ENCODE measurements around the gene PLAAT1.

Gene PLAAT1

DNA sequence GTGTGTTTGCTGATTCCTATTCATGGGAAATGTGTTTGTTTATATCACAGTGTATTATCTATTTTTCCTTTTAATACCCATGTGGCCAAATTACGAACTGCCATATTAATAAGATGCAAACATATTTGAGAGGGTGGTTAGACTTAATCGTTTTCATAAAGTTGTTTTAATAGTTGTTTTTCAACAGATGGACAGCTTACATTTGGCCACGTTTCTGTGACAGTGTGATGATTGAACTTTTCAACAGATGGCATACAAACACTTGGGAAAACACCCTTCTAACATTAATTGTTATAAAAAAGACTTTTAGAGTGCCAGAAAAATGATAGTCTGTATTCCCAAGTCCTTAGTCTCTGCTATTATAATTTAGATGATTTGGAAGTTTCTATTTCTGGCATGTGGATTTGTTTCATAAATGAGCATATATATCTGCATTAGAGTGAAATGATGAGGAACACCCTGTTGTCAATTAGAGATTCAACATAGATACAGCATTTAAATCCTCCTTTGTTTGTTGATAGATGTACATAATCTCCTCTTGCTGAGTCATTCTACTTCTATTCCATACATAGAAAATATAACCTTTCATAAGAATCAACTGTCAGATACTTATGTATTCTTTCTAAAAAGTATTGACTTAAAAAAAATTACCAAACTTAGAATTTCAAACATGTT lies 13.1 kb downstream of the PLAAT1 start:
- no peak for DNase-seq

DNA sequence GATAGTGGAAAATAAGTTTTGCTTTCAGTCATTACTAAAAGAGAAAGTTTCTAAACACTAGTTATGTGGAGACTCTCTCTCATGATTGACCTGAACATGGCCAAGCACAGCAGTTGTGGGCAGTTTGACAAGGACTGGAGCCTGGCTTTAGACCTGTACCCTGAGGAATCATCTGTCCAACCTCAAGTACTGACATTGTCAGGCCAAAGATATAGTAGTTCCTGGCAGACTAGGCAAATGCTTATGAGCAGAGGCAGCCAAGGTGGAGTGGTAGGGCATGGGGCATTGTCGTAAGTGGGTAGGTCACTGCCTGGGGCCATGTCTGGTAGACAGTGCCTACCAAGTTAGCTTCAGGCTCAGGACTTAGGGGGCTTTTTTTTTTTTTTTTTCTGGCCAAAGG lies 20.9 kb downstream of the PLAAT1 start:
- no peak for DNase-seq

DNA sequence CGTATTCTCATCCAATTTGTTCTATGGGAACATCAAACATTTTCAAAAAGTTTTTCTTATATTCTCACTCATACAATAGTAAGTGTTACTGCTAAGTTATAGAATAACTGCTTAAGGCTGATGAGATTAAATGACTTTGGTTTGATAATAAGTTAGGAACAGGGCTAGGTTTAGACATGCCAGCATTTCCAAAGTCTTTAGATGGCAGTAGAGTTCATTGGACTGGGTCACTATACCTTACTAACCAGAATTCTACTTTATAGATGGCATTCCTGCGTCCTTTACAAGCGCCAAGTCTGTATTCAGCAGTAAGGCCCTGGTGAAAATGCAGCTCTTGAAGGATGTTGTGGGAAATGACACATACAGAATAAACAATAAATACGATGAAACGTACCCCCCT lies 21.7 kb downstream of the PLAAT1 start:
- DNase-seq: no peak

DNA sequence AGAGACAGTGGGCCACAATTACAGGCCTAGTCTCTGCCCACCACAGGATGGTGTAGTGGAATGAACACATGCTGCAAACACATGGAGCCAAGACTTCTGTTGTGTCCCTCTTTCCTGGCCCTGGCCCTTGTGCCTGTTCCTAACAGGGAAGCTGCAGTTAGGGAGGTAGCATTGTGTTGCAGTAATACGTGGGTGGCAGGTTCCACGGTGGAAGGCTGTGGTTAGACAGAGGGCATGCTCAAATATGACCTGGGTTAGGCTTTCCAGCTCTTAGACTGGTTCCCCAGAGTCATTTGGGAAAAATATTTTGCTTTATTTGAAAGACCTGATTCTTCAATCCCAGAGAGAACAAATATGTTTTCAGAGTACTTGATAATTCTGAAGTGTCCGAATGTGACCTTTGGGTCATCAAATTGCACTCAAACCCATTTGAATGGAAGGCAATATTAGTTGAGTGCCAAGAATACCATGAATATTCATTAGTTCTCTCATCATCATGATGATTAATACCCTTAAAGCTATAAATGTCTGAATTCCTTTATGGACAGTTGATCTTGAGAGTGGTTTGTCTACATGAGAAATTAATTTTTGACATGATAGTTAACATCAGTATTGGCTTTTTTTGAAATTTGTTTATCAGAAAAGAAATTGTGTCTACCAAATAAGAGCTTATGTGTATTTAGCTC lies 28.5 kb downstream of the PLAAT1 start:
- DNase-seq: no peak

DNA sequence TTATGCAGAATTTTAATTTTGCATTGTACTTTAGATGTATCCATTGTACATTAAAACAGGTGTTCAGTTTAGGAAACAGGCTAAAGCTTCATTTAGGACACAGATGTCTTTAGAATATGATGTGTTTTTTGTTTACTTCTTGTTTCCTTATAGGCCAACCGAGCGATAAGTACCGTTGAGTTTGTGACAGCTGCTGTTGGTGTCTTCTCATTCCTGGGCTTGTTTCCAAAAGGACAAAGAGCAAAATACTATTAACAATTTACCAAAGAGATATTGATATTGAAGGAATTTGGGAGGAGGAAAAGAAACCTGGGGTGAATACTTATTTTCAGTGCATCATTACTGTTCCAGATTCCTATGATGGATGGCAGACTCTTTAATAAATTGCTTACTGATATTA lies 29.4 kb downstream of the PLAAT1 start:
- DNase-seq: no peak

DNA sequence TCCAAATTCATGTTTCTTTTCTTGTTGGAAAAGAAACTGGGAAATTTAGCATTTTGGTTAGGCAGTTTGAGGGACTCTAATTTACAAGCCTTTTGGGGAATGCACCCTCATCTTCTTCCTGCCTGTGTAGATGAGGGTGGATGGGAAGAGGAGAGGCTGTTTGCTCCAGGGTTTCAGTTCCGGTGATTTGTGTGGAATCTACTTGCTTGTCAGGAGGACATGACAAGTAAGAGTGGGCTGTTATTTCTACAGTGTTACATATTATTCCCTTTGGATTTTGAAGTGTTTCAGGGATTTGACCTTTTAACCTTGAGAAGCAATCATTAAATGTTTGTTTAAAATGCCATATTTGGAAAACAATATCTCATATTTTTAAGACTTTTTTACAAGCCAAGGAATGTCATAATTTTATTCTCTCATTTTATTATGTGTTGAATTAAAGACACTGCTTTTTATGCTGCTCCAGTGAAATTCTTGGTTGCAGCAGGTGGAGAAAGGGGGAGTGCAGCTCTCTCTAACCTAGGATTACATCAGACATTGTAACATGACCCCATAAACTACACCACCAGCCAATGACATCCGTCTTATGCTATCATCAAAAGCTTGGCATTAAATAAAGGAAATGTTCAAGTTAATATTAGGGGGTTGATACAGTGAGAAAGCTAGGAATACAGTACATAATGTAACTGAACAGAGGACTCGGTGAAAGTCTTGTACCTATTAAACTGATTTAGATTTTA lies 30.2 kb downstream of the PLAAT1 start:
- no peak for DNase-seq

DNA sequence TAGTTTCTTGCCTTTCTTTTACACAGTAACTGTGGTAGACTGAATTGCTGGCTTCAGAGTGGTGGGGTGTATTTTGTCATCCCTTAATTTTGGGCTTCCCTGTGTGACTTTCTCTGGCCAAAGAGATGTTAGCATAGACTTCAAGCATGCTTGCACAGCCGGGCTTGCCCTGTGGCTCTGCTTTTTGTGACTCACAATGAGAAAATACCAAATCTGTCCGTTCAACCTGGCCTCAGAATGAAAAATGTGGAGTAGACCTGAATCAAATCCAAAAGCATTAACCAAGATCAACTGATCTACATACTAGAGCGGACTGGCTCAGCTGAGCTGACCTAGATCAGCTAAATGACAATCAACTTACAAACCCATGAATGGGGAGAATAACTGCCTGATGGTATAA lies 51.4 kb downstream of the PLAAT1 start:
- DNase-seq: no peak

DNA sequence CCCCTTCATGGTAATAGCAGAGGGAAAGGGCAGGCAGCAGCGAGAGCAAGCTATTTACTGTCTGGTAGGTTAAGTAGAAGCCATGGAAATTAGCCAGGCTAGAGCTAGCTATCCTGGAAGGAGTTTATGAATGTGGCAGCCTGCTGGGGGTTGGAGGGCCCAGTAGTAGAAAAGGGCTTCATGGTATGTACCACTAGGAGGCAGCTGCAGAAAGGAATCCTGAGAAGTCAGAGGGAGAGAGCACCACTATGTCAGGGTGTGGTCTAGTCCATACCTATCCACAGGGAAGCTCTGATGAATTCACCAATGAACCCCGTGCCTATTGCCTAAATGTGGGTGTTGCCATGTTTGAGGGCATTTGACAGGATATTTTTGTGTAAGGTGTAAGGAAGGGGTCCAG lies 55.0 kb downstream of the PLAAT1 start:
- DNase-seq: no peak

DNA sequence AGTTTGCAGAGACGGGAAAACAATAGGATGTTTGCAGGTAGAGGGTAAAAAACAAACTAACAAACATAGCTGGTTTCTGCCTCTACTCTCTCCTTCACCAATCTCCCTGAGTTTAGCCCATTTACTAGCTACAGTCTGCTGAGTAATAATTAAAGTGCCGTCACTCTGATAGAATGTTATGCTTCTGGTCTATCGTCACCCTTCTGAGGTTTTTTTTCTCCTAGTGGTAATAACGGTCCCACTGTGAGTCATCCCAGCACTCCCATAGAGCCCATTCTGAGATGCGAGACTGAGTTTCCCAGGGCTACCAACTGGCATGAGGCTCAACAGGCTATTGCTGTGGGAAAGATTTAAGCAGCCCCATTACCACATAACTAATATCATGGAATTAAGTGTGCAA lies 56.4 kb downstream of the PLAAT1 start:
- DNase-seq: no peak

DNA sequence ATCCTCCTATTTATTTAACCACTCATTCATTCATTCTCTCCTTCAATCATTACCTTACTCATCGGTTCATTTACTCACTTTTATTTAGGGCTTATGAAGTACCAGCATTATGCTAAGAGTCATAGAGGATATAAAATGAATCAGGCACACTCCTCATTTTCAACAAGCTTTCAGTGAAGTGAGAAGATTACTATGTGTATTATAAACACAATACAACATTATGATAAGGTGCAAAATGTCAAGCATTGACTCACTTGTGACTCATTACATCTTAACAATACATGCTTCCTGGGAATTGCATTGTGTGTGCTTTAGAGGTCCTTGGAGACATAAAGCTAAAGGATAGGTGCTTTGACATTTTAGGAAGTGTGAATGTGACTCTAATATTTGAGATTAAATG lies 60.4 kb downstream of the PLAAT1 start:
- no peak for DNase-seq

DNA sequence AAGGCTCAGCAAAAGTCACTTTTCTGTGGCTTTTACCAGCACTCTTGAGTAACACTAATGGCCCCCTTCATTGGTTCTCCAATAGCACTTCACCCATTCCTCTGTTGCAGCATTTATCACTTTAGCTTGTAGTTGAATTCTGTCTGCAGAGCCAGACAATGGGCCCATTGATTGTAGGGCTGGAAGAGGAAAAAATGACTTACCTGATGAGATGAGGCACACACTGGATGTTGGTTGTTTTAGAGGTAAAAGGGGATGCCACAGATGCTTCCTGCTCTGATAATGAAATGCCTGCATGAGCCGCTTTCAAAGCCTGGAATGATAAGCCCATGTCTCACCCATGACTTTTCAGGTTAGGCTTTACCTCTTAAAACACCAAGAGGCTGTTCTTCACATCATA lies 64.3 kb downstream of the PLAAT1 start:
- no peak for DNase-seq

DNA sequence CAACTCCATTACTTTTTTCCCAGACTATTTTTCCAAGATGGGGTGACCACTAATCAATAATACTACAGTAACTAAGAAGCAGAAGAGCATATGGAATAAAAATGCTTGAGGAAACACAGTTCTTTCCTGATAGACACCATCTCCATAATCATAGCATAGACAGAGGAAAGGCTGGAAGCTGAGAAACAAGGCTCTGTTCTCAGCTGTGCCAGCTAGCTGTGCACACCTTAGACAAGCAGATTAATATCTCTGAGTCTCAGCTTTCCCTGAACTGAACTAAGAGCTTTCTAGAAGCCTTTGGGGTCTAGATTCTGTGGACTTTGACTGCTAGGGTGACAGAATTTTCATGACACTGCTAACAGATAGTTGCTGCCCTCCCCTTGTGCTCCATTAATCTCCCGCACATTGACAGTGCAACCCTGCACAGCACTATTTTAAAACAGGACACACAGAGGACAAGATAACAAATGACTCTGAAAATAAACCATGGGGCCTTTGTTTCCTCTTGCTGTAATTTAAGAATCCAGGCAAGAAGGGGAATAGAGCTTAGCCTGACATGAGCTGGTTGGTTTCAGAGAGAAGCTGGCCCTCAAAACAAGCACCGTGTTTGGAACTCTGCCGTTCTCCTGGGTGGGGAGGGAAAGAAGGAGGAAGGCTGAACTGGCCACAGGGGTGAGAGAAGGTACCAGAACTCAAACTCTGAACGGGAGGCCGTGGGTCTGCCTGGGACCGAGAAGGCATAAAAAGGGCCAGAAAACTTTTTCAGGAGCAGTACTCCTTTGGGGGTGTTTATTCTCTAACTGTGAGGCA lies 70.1 kb downstream of the PLAAT1 start:
- no peak for DNase-seq

DNA sequence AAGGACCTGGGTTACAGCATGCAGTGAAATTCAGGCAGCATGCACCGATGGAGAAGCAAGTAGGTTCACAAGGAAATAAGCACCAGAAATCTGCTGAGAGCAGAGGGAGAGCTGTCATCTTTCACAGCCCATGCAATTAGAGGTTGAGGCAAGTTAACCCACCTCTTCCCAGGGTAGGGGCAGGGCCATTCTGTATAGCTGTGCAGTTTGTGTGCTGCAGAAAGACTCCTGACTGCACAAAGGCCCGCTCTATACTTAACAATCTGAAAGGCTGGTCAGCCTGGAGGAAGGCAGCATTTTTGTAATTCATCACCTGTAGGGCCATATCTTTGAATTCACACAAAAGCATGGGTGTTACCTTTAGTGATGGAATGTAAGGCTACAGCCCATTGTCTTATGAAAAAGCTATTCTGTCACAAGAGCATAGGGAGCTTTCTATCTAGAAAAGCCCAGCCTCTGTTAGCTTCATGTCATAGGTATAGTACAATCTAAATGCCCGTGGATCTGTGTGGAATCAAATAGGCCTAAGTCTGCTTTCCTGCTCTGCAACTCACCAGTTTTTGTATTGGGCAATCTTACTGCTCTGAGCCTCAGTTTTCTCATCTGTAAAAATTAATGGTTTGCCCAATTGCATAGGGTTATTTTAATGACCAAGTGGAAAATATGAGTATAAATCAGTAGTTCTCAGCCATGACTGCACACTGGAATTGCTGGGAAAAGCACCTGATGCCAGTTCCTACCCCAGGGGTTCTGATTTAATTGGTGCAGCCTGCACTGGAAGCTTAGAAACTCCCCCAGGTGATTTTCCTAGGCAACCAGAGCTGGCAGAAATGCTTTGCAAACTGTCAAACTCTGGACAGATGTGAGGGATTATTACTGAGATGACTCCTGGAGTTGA lies 72.3 kb downstream of the PLAAT1 start:
- no peak for DNase-seq

DNA sequence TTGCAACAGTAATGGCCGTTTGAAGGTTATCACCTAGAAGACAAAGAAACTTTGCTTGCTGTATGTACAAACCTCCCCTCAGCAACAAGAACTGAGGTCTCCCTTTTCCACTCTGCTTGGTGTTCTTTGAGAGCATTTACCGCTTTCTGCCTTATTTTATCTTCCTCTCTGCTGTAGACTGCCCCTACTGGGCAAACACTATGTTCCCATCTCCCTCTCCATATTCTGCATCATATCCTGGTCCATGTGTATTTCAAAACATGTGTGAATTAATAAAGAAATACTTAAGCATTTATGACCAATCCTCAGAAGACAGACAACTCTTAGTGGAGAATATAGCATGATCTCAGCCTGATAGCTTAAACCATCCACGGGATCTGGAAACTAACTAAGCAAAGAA lies 73.1 kb downstream of the PLAAT1 start:
- no peak for DNase-seq

DNA sequence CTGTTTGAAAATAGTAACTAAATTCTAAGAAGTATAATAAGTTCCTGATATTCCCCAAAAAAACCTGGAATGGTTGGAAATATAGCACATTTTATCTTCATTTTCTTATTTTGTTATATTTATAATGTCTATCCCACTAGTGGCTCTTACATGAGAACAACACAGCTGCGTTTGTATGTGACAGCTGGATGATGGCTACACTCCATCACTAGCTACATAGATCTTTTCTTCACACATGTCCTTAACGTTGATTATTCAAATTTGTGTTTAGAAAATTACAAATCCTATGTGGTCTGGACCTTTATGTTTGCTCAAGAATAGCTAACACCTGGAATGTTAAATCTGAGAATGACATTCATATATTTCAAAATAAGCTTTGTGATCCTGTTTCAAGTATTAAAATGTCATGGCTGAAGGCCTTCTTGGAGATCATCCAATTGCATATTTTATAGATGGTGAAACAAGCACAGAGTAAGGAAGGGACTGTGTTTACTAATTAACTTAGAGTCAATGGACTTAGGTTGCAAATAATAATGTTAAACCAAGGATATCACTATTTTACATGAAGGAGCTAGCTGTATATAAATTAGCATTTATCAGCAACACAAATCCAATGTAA lies 76.8 kb downstream of the PLAAT1 start:
- no peak for DNase-seq
